NCI-H187 treated with DMSO at 0.1 percent for 48 hours (cell line): ENCODE data around the gene ZNF425.
"Not testable (repeated sequence)": the region's sequence is repeated elsewhere in the genome, so short reads cannot be mapped to it uniquely, and the experiment has no call there.

Source experiments
- DNase-seq: peaks from one replicate; lab custom pipeline; 2025; lab: John Stamatoyannopoulos, UW

ZNF425 gene

GRCh38 chr7:149071641-149072437 lies 54.3 kb downstream of the ZNF425 start:
- no peak for DNase-seq

- no peak for DNase-seq
Observed at GRCh38 chr7:149071182-149071635, 54.9 kb downstream of the ZNF425 start.

- peak; percentile 26 for DNase-seq
Observed at GRCh38 chr7:149070372-149071125, 55.6 kb downstream of the ZNF425 start.

GRCh38 chr7:149067869-149068268 lies 58.3 kb downstream of the ZNF425 start:
- no peak for DNase-seq

- no peak for DNase-seq
Observed at GRCh38 chr7:149063476-149063875, 62.6 kb downstream of the ZNF425 start.

- DNase-seq, result not testable (repeated sequence)
Observed at GRCh38 chr7:149062217-149062899, 63.8 kb downstream of the ZNF425 start.

- DNase-seq, result no peak
Observed at GRCh38 chr7:149060156-149060555, 66.0 kb downstream of the ZNF425 start.

GRCh38 chr7:149053885-149054284 lies 72.2 kb downstream of the ZNF425 start:
- DNase-seq, result no peak

GRCh38 chr7:149053384-149053783 lies 72.7 kb downstream of the ZNF425 start:
- DNase-seq, result no peak
